Kidney tubule cell (primary cell): ENCODE results near the gene VGLL2.

ENCODE experiments used
- DNase-seq: peaks from one replicate; pipeline ENCODE4 v3.0.0-alpha.2; 2018; ENCODE audit warnings: low spot score

VGLL2 gene

DNA sequence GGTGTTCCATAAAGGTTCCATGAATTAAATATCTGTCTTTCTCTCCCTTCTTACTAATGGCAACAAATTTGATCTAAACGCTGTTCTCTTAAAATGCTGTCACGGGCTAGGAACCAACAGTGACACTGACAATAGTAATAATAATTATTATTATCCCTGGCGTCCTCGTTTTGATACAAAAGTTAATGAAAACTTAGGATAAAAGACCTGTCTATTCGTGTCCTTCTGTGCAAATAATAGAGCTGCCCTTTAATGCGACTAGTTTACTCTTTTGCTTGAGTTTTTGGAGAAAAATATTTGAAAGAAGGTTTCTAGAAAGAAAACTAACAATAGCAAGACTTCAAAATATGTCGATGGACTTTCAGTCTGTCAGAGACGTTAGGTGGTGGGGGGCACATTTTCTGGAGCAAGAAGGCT is 4.3 kb downstream of the VGLL2 start:
- DNase-seq, result no peak

GRCh38 chr6:117270055-117270842 is 4.9 kb downstream of the VGLL2 start:
- peak; percentile 33 for DNase-seq

- DNase-seq, result no peak
Measured at GRCh38 chr6:117270843-117271507, 5.6 kb downstream of the VGLL2 start.

GRCh38 chr6:117272032-117272866 is 6.9 kb downstream of the VGLL2 start:
- DNase-seq, result no peak

DNA sequence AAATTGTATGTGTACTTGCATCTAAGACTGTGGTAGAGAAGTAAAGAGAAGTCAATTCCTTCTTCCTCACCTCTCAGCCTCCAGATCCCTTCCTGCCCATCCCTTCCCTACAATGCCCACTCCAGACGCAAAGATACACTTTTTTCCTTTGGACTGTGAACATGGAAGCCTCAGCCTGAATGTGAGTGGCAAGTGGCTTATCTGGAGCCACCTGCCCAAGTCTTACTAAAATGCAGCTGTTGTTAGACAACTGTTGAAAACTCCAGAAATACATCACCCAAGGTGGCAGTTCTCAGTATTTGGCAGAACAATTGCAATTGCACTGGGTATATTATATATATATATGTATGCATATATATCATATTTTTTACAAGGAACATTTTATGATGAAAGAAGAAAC is 7.5 kb downstream of the VGLL2 start:
- DNase-seq, result no peak

GRCh38 chr6:117275205-117275604 is 9.8 kb downstream of the VGLL2 start:
- DNase-seq, result no peak

DNA sequence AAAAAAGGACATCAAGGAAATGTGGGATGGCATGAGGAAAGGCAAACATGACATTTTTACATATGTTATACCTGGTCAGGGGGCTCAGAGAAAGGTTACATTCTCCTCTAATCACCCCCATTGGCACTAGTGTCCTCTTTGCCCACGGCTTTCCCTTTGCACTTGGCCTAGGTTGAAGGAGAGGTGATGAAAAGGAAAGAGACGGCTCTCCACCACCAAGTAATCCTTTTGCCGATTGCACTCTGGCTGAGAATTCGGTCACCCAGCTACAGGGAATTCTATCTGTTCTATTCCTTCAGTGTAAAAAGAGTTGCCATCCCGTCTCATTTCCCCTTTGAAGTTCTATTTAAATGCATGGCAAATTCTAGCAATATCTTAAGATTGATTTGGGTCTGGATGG is 10.4 kb downstream of the VGLL2 start:
- DNase-seq, result no peak

GRCh38 chr6:117276778-117277316 is 11.5 kb downstream of the VGLL2 start:
- DNase-seq, result no peak

DNA sequence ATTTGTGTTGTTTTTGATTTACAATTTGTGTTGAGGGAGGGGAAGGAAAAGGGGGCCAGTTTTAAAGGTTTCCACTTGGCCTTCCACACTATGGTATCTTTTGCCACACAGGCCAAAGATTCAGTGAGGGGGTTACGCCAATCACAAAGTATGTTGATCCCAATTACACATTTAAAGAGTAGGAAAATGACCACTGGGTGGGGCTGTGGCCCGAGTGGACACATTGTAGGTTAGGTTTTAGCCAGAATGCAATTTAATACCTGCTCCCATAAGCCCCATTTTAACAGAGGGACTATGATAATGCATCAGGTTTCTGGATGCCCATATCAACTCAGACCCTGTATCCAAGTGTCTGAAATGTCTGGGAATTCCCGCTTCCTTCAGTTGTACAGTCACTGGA is 15.6 kb downstream of the VGLL2 start:
- DNase-seq, result no peak

DNA sequence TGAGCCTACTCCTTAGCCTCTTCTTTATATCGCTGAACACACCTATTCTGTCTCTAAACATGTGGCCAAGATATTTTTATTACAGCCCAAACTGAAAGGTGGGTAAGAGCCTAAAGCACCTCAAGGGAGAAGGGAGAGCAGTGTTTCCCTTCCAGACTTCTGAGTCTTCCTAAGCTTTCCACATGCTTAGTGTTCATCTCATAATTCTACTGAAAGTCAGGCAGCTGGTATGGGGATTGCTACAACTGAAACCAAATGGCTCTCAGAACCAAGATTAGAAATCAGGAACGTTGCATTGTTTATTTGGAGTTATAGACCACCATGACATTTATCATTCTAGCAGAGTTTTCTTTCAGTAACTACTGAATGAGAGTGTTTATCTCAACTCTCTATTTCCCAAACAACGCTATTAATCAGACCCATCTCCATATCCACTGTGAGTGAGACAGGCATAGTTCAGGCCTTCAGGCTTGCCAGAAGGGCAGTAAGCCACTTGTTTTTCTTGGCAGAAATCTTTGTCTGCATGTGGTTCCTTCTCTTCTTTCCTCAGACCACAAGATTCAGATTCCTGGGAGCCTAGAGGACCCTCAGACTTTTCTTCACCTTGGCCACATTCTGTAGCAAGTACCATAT is 22.8 kb downstream of the VGLL2 start:
- DNase-seq, result no peak

GRCh38 chr6:117290173-117290846 is 25.0 kb downstream of the VGLL2 start:
- no peak for DNase-seq

DNA sequence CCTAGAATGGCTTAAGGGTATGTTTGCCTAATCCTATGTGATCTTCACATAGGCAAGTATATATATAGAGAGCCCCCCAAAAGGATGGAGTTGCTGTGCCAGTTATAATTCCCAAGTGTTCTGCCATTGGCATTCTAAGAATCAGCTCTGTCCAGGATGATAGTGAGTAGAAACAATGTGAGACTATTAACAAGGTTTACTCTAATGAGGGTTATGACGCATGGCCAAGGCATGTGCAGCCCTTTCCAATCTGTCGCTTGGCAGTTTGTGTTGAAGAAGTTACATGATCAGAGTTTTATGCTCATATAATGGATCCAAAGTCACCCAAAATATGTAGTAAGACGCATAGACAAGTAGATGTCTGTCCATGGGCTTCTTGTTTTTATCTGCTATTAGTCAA is 33.6 kb downstream of the VGLL2 start:
- no peak for DNase-seq

DNA sequence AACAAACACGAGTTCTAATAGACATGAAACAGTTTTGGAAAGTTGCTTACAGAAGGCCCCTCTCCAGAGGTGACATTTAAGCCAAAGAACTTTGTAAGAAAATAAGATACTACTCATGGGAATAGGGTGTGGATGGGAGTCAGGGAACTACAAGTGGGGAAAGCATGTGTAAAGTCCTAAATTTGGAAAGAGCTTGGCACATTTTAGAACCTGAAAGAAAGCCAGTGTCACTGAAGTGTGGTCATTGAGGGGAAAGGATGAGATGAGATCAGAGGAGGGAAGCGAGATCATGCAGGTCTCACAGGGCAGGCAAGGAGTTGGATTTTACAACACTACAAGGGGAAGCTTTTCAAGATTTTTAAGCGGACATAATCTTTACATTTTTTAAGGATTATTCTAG is 38.0 kb downstream of the VGLL2 start:
- no peak for DNase-seq

DNA sequence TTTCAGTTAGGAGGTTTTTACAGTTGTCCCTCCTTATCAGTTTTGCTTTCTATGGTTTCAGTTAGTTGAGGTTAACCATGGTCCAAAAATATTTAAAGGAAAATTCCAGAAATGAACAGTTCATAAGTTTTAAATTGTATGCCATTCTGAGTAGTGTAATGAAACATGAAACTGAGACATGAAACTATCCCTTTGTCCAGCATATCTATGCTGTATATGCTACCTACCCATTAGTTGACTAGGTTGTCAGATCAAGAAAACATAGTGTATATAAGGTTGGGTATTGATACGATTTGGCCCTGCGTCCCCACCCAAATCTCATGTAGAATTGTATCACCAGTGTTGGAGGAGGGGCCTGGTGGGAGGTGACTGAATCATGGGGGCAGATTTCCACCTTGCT is 39.1 kb downstream of the VGLL2 start:
- no peak for DNase-seq

DNA sequence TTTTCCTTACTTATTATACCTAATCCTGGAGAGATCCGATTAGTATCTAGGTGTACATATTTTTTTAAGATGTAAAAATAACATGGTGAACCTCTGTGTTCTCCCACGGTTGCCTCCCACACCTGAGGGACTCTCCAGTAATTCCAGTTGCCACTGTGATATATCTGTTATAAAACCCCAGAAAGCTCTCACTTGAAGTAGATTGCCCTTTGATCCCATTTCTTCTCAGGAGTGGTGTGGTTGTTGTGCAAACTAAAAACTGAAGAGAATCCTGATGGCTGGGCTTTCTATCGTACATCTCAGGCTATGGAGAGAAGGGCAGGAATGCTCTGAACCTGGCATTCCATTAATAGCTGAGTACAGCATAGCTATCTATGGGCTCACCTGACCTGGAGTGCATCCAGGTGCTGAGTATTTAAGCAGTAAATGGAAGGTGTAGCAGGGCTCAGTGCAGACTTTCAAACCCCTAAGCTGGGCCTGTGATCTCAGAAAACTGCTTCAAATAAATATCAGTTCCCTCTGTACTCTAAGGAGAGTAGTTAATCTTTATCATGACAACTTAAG is 41.0 kb downstream of the VGLL2 start:
- peak; percentile 4 for DNase-seq

GRCh38 chr6:117307655-117308054 is 42.3 kb downstream of the VGLL2 start:
- no peak for DNase-seq

- DNase-seq, result no peak
Measured at GRCh38 chr6:117309069-117309468, 43.7 kb downstream of the VGLL2 start.

- DNase-seq, result no peak
Measured at GRCh38 chr6:117309611-117310010, 44.3 kb downstream of the VGLL2 start.

- no peak for DNase-seq
Measured at GRCh38 chr6:117311310-117311709, 46.0 kb downstream of the VGLL2 start.

GRCh38 chr6:117311726-117312125 is 46.4 kb downstream of the VGLL2 start:
- DNase-seq, result no peak

DNA sequence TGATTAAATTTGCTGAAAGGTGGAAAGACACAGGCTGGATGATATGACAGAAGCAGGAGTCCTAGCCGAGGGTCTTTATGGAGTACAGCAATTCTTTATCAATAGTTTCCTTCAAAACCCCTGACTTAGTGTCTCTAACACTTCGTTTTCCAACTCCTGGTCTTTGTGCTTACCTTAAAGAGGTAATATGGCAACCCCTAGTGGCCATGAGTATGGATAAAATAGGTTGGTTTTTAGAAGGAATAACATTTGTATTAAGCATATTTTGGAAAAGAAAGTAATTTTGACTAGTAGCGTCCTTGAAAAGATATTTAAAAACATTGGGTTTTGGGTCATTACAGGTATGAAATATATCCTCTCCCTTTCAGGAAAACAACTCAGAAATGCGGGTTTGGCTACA is 51.9 kb downstream of the VGLL2 start:
- DNase-seq, result peak; percentile 38
